ENCODE results near the gene TPRN. TPM values are rescaled to one million over a fixed set of nuclear protein-coding genes. Genes with fewer than 3 reads are reported as not detected.
"Not testable (repeated sequence)": the region's sequence is repeated elsewhere in the genome, so short reads cannot be mapped to it uniquely, and the experiment has no call there.

TPRN gene
- total RNA-seq, 1 donor from 2014 or later = 16.0 TPM

DNA sequence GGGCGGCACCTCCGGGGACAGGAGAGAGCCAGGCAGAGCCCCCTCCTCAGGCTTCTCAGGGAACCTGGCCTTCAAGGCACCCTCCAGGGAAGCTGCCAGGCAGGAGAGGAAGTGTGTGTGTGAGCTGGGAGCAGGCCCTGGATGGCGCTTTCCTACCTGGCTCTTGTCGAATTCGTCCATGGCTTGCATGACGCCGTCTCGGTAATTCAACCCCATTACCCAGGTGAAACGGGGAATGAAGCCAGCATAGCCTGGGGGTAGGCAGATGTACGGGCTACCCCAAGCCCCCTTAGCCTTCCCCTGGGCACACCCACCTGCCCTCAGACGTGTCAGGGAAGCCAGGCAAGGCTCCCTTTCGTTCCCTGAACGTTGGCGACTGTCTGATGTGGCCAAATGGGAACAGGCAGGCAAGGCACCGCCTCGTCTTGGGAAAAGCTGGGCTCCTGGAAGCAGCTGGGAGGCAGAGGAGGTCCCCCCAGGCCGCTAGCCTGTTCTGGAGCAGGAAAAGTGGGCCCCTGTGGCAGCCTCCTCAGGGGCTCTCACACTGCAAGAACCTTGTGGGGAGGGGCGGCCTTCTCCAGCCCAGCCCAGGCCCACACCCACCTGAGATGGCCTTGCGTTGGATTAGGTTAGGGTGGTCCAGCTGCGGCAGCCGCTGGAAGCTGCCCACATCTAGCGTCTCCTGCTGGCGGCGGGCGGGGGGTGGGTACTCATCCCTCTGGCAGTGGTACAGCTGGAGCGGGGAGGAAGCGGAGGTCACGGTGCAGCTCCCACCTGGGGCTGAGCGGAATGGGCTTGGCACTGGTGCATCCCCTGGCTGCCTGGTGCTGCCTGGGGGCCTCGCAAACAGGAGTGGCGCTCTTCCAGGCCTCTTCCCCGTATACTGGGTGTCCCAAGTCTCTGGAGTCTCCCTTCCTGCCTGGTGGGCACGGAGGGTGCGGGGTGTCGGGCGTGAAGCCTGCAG, 44.2 kb upstream of the TPRN start:
- H2AFZ ChIP-seq (ENCODE audit: low read depth, low read length) = no peak overlapping the region
- Mint-ChIP-seq H3K4me3 (ENCODE audit: unreplicated experiment) (peak overlapping the region; percentile 94), H3K4me1 (ENCODE audit: low read depth, unreplicated experiment) (peaks cover 18% of the 10 kb centered on the region), H3K36me3 (ENCODE audit: low read depth, unreplicated experiment) (peaks cover 8% of the 10 kb centered on the region), H3K27me3 (ENCODE audit: low read depth, unreplicated experiment) (peaks cover 4% of the 10 kb centered on the region), H3K27ac (ENCODE audit: unreplicated experiment) (no peak overlapping the region), H3K9me3 (ENCODE audit: unreplicated experiment) (no peaks in the 10 kb centered on the region)
- H3K36me3 ChIP-seq (ENCODE audit: insufficient read depth, low read length) = peaks cover 9% of the 10 kb centered on the region
- no peak for TF ChIP-seq EZH2 (IDR thresholded peaks at IDR 0.05; ENCODE audit: insufficient read depth, low read length)
- TF ChIP-seq, protein P1, sequence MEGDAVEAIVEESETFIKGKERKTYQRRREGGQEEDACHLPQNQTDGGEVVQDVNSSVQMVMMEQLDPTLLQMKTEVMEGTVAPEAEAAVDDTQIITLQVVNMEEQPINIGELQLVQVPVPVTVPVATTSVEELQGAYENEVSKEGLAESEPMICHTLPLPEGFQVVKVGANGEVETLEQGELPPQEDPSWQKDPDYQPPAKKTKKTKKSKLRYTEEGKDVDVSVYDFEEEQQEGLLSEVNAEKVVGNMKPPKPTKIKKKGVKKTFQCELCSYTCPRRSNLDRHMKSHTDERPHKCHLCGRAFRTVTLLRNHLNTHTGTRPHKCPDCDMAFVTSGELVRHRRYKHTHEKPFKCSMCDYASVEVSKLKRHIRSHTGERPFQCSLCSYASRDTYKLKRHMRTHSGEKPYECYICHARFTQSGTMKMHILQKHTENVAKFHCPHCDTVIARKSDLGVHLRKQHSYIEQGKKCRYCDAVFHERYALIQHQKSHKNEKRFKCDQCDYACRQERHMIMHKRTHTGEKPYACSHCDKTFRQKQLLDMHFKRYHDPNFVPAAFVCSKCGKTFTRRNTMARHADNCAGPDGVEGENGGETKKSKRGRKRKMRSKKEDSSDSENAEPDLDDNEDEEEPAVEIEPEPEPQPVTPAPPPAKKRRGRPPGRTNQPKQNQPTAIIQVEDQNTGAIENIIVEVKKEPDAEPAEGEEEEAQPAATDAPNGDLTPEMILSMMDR (IDR thresholded peaks at IDR 0.05; ENCODE audit: insufficient read depth, low read depth, low read length) = no peak
- H3K4me2 ChIP-seq (ENCODE audit: low read length) = peak overlapping the region; percentile 90
- peak overlapping the region; percentile 88 for H3K9ac ChIP-seq (ENCODE audit: low read length)
- H3K79me2 ChIP-seq (ENCODE audit: insufficient read depth, low read length) = peaks cover 37% of the 10 kb centered on the region
- peaks cover 25% of the 10 kb centered on the region for H3K4me1 ChIP-seq (ENCODE audit: insufficient read depth, low read length)
- peaks cover 37% of the 10 kb centered on the region for H4K20me1 ChIP-seq (ENCODE audit: insufficient read depth, low read length)
- DNase-seq (ENCODE audit: low read depth) (no peak), FAIRE-seq (no peak)
- no peaks in the 10 kb centered on the region for H3K9me3 ChIP-seq (ENCODE audit: insufficient read depth, low read depth, low read length)
- no peaks in the 10 kb centered on the region for H3K27me3 ChIP-seq (ENCODE audit: insufficient read depth, low read length)
- H3K27ac ChIP-seq (ENCODE audit: low read depth, low read length) = no peak overlapping the region
- no peak overlapping the region for H3K4me3 ChIP-seq (ENCODE audit: insufficient read depth, low read depth, low read length)

GRCh38 chr9:137243626-137244485, 43.3 kb upstream of the TPRN start:
- DNase-seq (ENCODE audit: low read depth) (no peak), FAIRE-seq (no peak)
- TF ChIP-seq EZH2 (IDR thresholded peaks at IDR 0.05; ENCODE audit: insufficient read depth, low read length) = no peak
- TF ChIP-seq, protein P1 (IDR thresholded peaks at IDR 0.05; ENCODE audit: insufficient read depth, low read depth, low read length) = no peak
- Mint-ChIP-seq H3K27me3 (ENCODE audit: low read depth, unreplicated experiment) (no peaks in the 10 kb centered on the region), H3K4me3 (ENCODE audit: unreplicated experiment) (peak overlapping the region; percentile 94), H3K9me3 (ENCODE audit: unreplicated experiment) (no peaks in the 10 kb centered on the region), H3K4me1 (ENCODE audit: low read depth, unreplicated experiment) (peaks cover 18% of the 10 kb centered on the region), H3K36me3 (ENCODE audit: low read depth, unreplicated experiment) (peaks cover 8% of the 10 kb centered on the region), H3K27ac (ENCODE audit: unreplicated experiment) (peak overlapping the region; percentile 69)
- Histone ChIP-seq H3K4me1 (ENCODE audit: insufficient read depth, low read length) (peaks cover 25% of the 10 kb centered on the region), H3K4me2 (ENCODE audit: low read length) (peak overlapping the region; percentile 90), H2AFZ (ENCODE audit: low read depth, low read length) (no peak overlapping the region), H3K27me3 (ENCODE audit: insufficient read depth, low read length) (no peaks in the 10 kb centered on the region), H3K9ac (ENCODE audit: low read length) (peak overlapping the region; percentile 88), H3K9me3 (ENCODE audit: insufficient read depth, low read depth, low read length) (no peaks in the 10 kb centered on the region), H3K27ac (ENCODE audit: low read depth, low read length) (no peak overlapping the region), H3K4me3 (ENCODE audit: insufficient read depth, low read depth, low read length) (peak overlapping the region; percentile 13), H4K20me1 (ENCODE audit: insufficient read depth, low read length) (peaks cover 40% of the 10 kb centered on the region), H3K36me3 (ENCODE audit: insufficient read depth, low read length) (peaks cover 9% of the 10 kb centered on the region), H3K79me2 (ENCODE audit: insufficient read depth, low read length) (peaks cover 43% of the 10 kb centered on the region)

DNA sequence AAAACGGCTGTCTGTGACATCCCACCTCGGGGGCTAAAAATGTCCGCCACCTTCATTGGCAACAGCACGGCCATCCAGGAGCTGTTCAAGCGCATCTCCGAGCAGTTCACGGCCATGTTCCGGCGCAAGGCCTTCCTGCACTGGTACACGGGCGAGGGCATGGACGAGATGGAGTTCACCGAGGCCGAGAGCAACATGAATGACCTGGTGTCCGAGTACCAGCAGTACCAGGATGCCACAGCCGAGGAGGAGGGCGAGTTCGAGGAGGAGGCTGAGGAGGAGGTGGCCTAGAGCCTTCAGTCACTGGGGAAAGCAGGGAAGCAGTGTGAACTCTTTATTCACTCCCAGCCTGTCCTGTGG, 42.7 kb upstream of the TPRN start:
- peak overlapping the region; percentile 17 for H3K4me3 ChIP-seq (ENCODE audit: insufficient read depth, low read depth, low read length)
- not testable (repeated sequence) for H3K36me3 Mint-ChIP-seq (ENCODE audit: low read depth, unreplicated experiment); H3K27ac ChIP-seq (ENCODE audit: low read depth, low read length); H3K9me3 Mint-ChIP-seq (ENCODE audit: unreplicated experiment); H3K27me3 ChIP-seq (ENCODE audit: insufficient read depth, low read length); H3K9me3 ChIP-seq (ENCODE audit: insufficient read depth, low read depth, low read length); H3K36me3 ChIP-seq (ENCODE audit: insufficient read depth, low read length); H3K27me3 Mint-ChIP-seq (ENCODE audit: low read depth, unreplicated experiment); DNase-seq (ENCODE audit: low read depth); H2AFZ ChIP-seq (ENCODE audit: low read depth, low read length); FAIRE-seq
- H3K27ac Mint-ChIP-seq (ENCODE audit: unreplicated experiment) = peak overlapping the region; percentile 75
- H3K4me3 Mint-ChIP-seq (ENCODE audit: unreplicated experiment) = peak overlapping the region; percentile 94
- H3K9ac ChIP-seq (ENCODE audit: low read length) = peak overlapping the region; percentile 88
- peaks cover 49% of the 10 kb centered on the region for H3K79me2 ChIP-seq (ENCODE audit: insufficient read depth, low read length)
- peaks cover 25% of the 10 kb centered on the region for H3K4me1 ChIP-seq (ENCODE audit: insufficient read depth, low read length)
- H3K4me1 Mint-ChIP-seq (ENCODE audit: low read depth, unreplicated experiment) = peaks cover 19% of the 10 kb centered on the region
- H4K20me1 ChIP-seq (ENCODE audit: insufficient read depth, low read length) = peaks cover 46% of the 10 kb centered on the region
- peak overlapping the region; percentile 90 for H3K4me2 ChIP-seq (ENCODE audit: low read length)
